Hepatocyte (in vitro differentiated cells): ENCODE measurements around the gene HRAS.

Experiments
- CTCF ChIP-seq: fragments of 200-600 bp; sonication (generic); IDR thresholded peaks from 2 replicates; pipeline ENCODE4 v1.5.1; 2016; ENCODE audit warnings: antibody characterized with exemption, mild to moderate bottlenecking; ENCODE audit not compliant: poor library complexity
- EZH2phosphoT487 ChIP-seq: fragments of 200-600 bp; sonication (generic); IDR thresholded peaks from one replicate; pipeline ENCODE4 v1.6.1; 2018; ENCODE audit warnings: antibody characterized with exemption, mild to moderate bottlenecking, low read depth, moderate library complexity; ENCODE audit not compliant: unreplicated experiment, severe bottlenecking

- TF ChIP-seq CTCF (no peak), EZH2phosphoT487 (no peak)
Observed at GRCh38 chr11:501683-502287, 33.6 kb downstream of the HRAS start.
